HL-60/S4 treated with phorbol 12-myristate 13-acetate at 8.2 ng/mL for 4 days and 3 days (cell line): Measurements from ENCODE around the gene CHCHD10.

Experiments
- in situ Hi-C: fragments of 300-500 bp; cut with MboI; formaldehyde crosslinking; loops from 2 replicates; pipeline ENCODE4 v1.15.0; 2022; ENCODE audit warnings: low sequenced_read_pairs

CHCHD10 gene

GRCh38 chr22:23767673-23768548 is at the start of gene CHCHD10:
TSS of gene CHCHD10 (minus strand) at chr22:23767972. CDS start at chr22:23767874, 98 bp downstream.
- in situ Hi-C loops = no loop called here

GRCh38 chr22:23817146-23817545 is 49.4 kb upstream of the CHCHD10 start:
- in situ Hi-C loops = no loop called here

- in situ Hi-C loops = no loop called here
Observed at GRCh38 chr22:23816156-23816976, 48.6 kb upstream of the CHCHD10 start.

GRCh38 chr22:23815541-23816155 is 47.9 kb upstream of the CHCHD10 start:
- in situ Hi-C loops = no loop called here

- in situ Hi-C loops = no loop called here
Observed at GRCh38 chr22:23812378-23812777, 44.6 kb upstream of the CHCHD10 start.

GRCh38 chr22:23806837-23807236 is 39.1 kb upstream of the CHCHD10 start:
- in situ Hi-C loops = no loop called here

GRCh38 chr22:23804781-23805291 is 37.1 kb upstream of the CHCHD10 start:
- in situ Hi-C loops = no loop called here

- in situ Hi-C loops = no loop called here
Observed at GRCh38 chr22:23803001-23803819, 35.4 kb upstream of the CHCHD10 start.

- in situ Hi-C loops = no loop called here
Observed at GRCh38 chr22:23801886-23802377, 34.2 kb upstream of the CHCHD10 start.

- in situ Hi-C loops = no loop called here
Observed at GRCh38 chr22:23801238-23801821, 33.6 kb upstream of the CHCHD10 start.

GRCh38 chr22:23800297-23801237 is 32.8 kb upstream of the CHCHD10 start:
- in situ Hi-C loops = no loop called here

- in situ Hi-C loops = no loop called here
Observed at GRCh38 chr22:23796461-23796860, 28.7 kb upstream of the CHCHD10 start.

GRCh38 chr22:23793326-23793725 is 25.6 kb upstream of the CHCHD10 start:
- in situ Hi-C loops = no loop called here

GRCh38 chr22:23791738-23792645 is 24.2 kb upstream of the CHCHD10 start:
- in situ Hi-C loops = no loop called here

GRCh38 chr22:23790819-23791737 is 23.3 kb upstream of the CHCHD10 start:
- in situ Hi-C loops = no loop called here

GRCh38 chr22:23789638-23790037 is 21.9 kb upstream of the CHCHD10 start:
- in situ Hi-C loops = no loop called here

GRCh38 chr22:23789121-23789520 is 21.3 kb upstream of the CHCHD10 start:
- in situ Hi-C loops = no loop called here
